CD4-positive, alpha-beta T cell treated with Interleukin-6 at 100 ng/mL for 8 hours (primary cell): Measurements from ENCODE around the gene ASB15.
"Not testable (repeated sequence)": the region's sequence is repeated elsewhere in the genome, so short reads cannot be mapped to it uniquely, and the experiment has no call there.

Experiments
- DNase-seq: peaks from one replicate; pipeline ENCODE4 v3.0.0-alpha.2; 2020; ENCODE audit warnings: mixed read lengths, low spot score

ASB15 gene

GRCh38 chr7:123601530-123601929, at the start of gene ASB15:
Gene ASB15, plus strand, starts transcription at chr7:123601821. Its CDS starts 12,682 bp downstream, at chr7:123614503.
- DNase-seq: no peak

- DNase-seq: not testable (repeated sequence)
These were observed 49.5 kb upstream of the ASB15 start for GRCh38 chr7:123552134-123552533.

GRCh38 chr7:123552641-123553040, 49.0 kb upstream of the ASB15 start:
- DNase-seq: no peak

GRCh38 chr7:123553159-123553558, 48.5 kb upstream of the ASB15 start:
- DNase-seq: no peak

- no peak for DNase-seq
These were observed 46.1 kb upstream of the ASB15 start for GRCh38 chr7:123555484-123555883.

- no peak for DNase-seq
These were observed 44.6 kb upstream of the ASB15 start for GRCh38 chr7:123557016-123557397.

- DNase-seq: peak; percentile 98
These were observed 44.0 kb upstream of the ASB15 start, which contains the start of gene NDUFA5 for GRCh38 chr7:123557398-123558288. Gene NDUFA5, minus strand, starts transcription at chr7:123557818. Its CDS starts 23 bp downstream, at chr7:123557795.

GRCh38 chr7:123558289-123558874, 43.2 kb upstream of the ASB15 start:
- DNase-seq: no peak

GRCh38 chr7:123562121-123562520, 39.5 kb upstream of the ASB15 start:
- DNase-seq: no peak

- DNase-seq: no peak
These were observed 32.1 kb upstream of the ASB15 start for GRCh38 chr7:123569352-123570010.

- DNase-seq: no peak
These were observed 31.0 kb upstream of the ASB15 start for GRCh38 chr7:123570390-123571182.

- no peak for DNase-seq
These were observed 30.4 kb upstream of the ASB15 start for GRCh38 chr7:123571187-123571586.

- DNase-seq: no peak
These were observed 29.9 kb upstream of the ASB15 start for GRCh38 chr7:123571684-123572083.

- DNase-seq: no peak
These were observed 28.3 kb upstream of the ASB15 start for GRCh38 chr7:123573341-123573740.

GRCh38 chr7:123573896-123574467, 27.6 kb upstream of the ASB15 start:
- no peak for DNase-seq

GRCh38 chr7:123579416-123579815, 22.2 kb upstream of the ASB15 start:
- no peak for DNase-seq

GRCh38 chr7:123580406-123581161, 21.0 kb upstream of the ASB15 start:
- DNase-seq: no peak

- DNase-seq: no peak
These were observed 20.5 kb upstream of the ASB15 start for GRCh38 chr7:123581162-123581459.

GRCh38 chr7:123583821-123584220, 17.8 kb upstream of the ASB15 start:
- no peak for DNase-seq

GRCh38 chr7:123588376-123588775, 13.2 kb upstream of the ASB15 start:
- no peak for DNase-seq

GRCh38 chr7:123594813-123595241, 6.8 kb upstream of the ASB15 start:
- DNase-seq: no peak
